Neuronal stem cell (in vitro differentiated cells): ENCODE results near the gene SSBP2.

Experiments used
- DNase-seq: peaks from one replicate; pipeline ENCODE4 v3.0.0-alpha.2; 2013; ENCODE audit warnings: low spot score
- H2AFZ ChIP-seq: one replicate; pipeline ENCODE4 v1.6.1; 2013; ENCODE audit warnings: mild to moderate bottlenecking, low read length, inconsistent platforms
- H2AK5ac ChIP-seq: 2 replicates; pipeline ENCODE4 v1.6.1; 2013; ENCODE audit warnings: low read depth, mild to moderate bottlenecking, inconsistent platforms, low read length, moderate library complexity, mixed read lengths
- H2BK120ac ChIP-seq: 2 replicates; pipeline ENCODE4 v1.6.1; 2013; ENCODE audit warnings: low read depth, mild to moderate bottlenecking, inconsistent platforms, low read length, moderate library complexity, mixed read lengths
- H2BK12ac ChIP-seq: one replicate; pipeline ENCODE4 v1.6.1; 2013; ENCODE audit warnings: low read length, inconsistent platforms
- H2BK15ac ChIP-seq: 2 replicates; pipeline ENCODE4 v1.6.1; 2013; ENCODE audit warnings: mild to moderate bottlenecking, low read length, inconsistent platforms, mixed read lengths
- H2BK5ac ChIP-seq: one replicate; pipeline ENCODE4 v1.6.1; 2013; ENCODE audit warnings: inconsistent platforms, mild to moderate bottlenecking, low read length, moderate library complexity
- H3K14ac ChIP-seq: one replicate; pipeline ENCODE4 v1.6.1; 2013; ENCODE audit warnings: low read length, inconsistent platforms
- H3K18ac ChIP-seq: 2 replicates; pipeline ENCODE4 v1.6.1; 2013; ENCODE audit warnings: low read length, inconsistent platforms
- H3K23ac ChIP-seq: 2 replicates; pipeline ENCODE4 v1.6.1; 2013; ENCODE audit warnings: low read depth, mild to moderate bottlenecking, mixed read lengths, low read length, inconsistent platforms; ENCODE audit not compliant: poor library complexity
- H3K27ac ChIP-seq: replicated peaks from 3 replicates; pipeline ENCODE4 v1.5.1; 2013; ENCODE audit warnings: low read length, inconsistent platforms
- H3K27me3 ChIP-seq, 3 experiments: 2 replicates each; pipeline ENCODE4 v1.6.1; 2013; ENCODE audit warnings: low read length in 3 of 3, mild to moderate bottlenecking in 2 of 3, inconsistent platforms in 1 of 3, low read depth in 1 of 3, mixed read lengths in 1 of 3, moderate library complexity in 1 of 3; ENCODE audit not compliant: control insufficient read depth in 3 of 3, insufficient read depth in 3 of 3
- H3K36me3 ChIP-seq, 2 donors: replicated peaks in 1 of 2; 2 replicates each; pipeline ENCODE4 v1.6.1; 2013; ENCODE audit warnings: low read length in 2 of 2; ENCODE audit not compliant: control insufficient read depth in 2 of 2, insufficient read depth in 2 of 2
- H3K4ac ChIP-seq: 2 replicates; pipeline ENCODE4 v1.6.1; 2013; ENCODE audit warnings: inconsistent platforms, mild to moderate bottlenecking, low read length, moderate library complexity
- H3K4me1 ChIP-seq, 2 donors: 1 replicate in 1 of 2; 2 replicates in 1 of 2; pipeline ENCODE4 v1.6.1; 2013; ENCODE audit warnings: low read length in 2 of 2, low read depth in 1 of 2; ENCODE audit not compliant: control insufficient read depth in 2 of 2, insufficient read depth in 1 of 2
- H3K4me2 ChIP-seq: one replicate; pipeline ENCODE4 v1.6.1; 2013; ENCODE audit warnings: mild to moderate bottlenecking, low read length, inconsistent platforms; ENCODE audit not compliant: insufficient read depth, poor library complexity, severe bottlenecking
- H3K4me3 ChIP-seq, 2 donors: 2 replicates each; pipeline ENCODE4 v1.5.1; 2013; ENCODE audit warnings: low read length in 2 of 2, mild to moderate bottlenecking in 2 of 2, inconsistent platforms in 1 of 2, moderate library complexity in 1 of 2
- H3K79me1 ChIP-seq: one replicate; pipeline ENCODE4 v1.6.1; 2013; ENCODE audit warnings: low read depth, mild to moderate bottlenecking, inconsistent platforms, low read length, moderate library complexity
- H3K9ac ChIP-seq: one replicate; pipeline ENCODE4 v1.6.1; 2013; ENCODE audit warnings: mild to moderate bottlenecking, low read depth, low read length, inconsistent platforms; ENCODE audit not compliant: poor library complexity
- H3K9me3 ChIP-seq, 2 donors: replicated peaks in 1 of 2; 2 replicates each; pipeline versions ENCODE3 to v1.6.1; 2013; ENCODE audit warnings: low read length in 2 of 2, mild to moderate bottlenecking in 2 of 2, inconsistent platforms in 1 of 2, low read depth in 1 of 2, mixed read lengths in 1 of 2, moderate library complexity in 1 of 2; ENCODE audit not compliant: control insufficient read depth in 2 of 2, insufficient read depth in 1 of 2
- H4K8ac ChIP-seq: one replicate; pipeline ENCODE4 v1.6.1; 2013; ENCODE audit warnings: low read depth, mild to moderate bottlenecking, inconsistent platforms, low read length, moderate library complexity
- H4K91ac ChIP-seq: one replicate; pipeline ENCODE4 v1.6.1; 2013; ENCODE audit warnings: low read length, low read depth, mild to moderate bottlenecking, inconsistent platforms; ENCODE audit not compliant: poor library complexity
- WGBS, 2 donors: extraction: QIAGEN DNeasy Blood & Tissue Kit; methylation state at CpG; one replicate each; pipeline ENCODE4 v1.1.7; 2013; ENCODE audit warnings: missing lambda C conversion rate in 2 of 2, mixed read lengths in 1 of 2; ENCODE audit not compliant: insufficient read length in 2 of 2, insufficient replicate concordance in 1 of 2; ENCODE audit errors: extremely low coverage in 2 of 2; 5-methylcytosine and 5-hydroxymethylcytosine counted together

Gene SSBP2

DNA sequence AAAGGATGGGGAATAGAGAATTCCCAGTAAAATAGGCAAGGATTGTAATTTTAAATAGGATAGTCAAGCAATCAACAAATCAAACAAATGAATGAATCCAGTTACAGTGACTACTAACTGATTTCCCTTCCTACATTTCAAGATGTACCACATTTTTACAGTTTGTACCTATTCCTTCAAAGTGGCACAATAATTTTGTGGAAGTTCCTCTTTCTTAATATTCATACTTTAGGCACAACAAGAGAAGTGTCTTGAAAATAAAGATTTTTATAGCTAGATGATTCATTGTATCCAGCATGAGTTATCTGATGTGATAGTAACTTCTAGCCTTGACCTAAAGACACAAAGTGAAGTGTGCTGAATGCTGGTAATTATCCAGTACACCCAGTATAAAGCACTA, 234.8 kb downstream of the SSBP2 start:
- Histone ChIP-seq H2BK120ac (no peak overlapping the region), H3K79me1 (no peaks in the 10 kb centered on the region), H3K4me1 (no peaks in the 10 kb centered on the region), H3K27ac (no peak overlapping the region), H3K4ac (no peak overlapping the region), H3K4me3 (no peak overlapping the region), H4K91ac (no peak overlapping the region), H4K8ac (no peak overlapping the region), H3K18ac (no peak overlapping the region), H2BK5ac (no peak overlapping the region), H3K9ac (no peak overlapping the region), H2BK12ac (no peak overlapping the region), H3K27me3 (no peaks in the 10 kb centered on the region), H3K4me2 (no peak overlapping the region), H3K23ac (no peak overlapping the region), H2AFZ (no peak overlapping the region), H3K14ac (no peak overlapping the region), H3K9me3 (no peaks in the 10 kb centered on the region), H2AK5ac (no peak overlapping the region), H3K36me3 (peaks cover 0 to 21% of the 10 kb centered on the region in 2 donors), H2BK15ac (no peak overlapping the region)
- DNase-seq, result no peak

DNA sequence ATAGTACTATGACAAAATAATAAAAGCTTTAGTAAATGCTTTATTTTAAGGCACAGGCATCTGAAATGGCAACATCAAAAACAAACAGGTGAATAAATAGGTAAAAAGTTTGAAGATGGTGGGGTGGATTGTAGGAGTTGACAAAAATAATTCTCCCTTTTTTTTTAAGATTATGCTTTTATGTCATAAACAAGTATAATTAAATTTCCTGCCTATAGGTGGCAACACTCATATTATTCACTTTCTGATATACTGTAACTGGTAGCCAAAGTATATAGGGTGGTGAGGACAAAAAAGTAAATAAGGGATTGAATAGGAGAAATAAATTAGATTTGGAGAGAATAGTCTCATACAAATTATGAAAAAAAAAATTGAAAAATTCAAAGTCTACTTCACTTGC, 236.9 kb downstream of the SSBP2 start:
- H3K4me3 ChIP-seq, result no peak overlapping the region
- no peak overlapping the region for H2AFZ ChIP-seq
- no peak overlapping the region for H4K91ac ChIP-seq
- no peak overlapping the region for H2BK5ac ChIP-seq
- no peak overlapping the region for H2AK5ac ChIP-seq
- no peaks in the 10 kb centered on the region for H3K9me3 ChIP-seq
- H3K4me2 ChIP-seq, result no peak overlapping the region
- H2BK12ac ChIP-seq, result no peak overlapping the region
- H3K27ac ChIP-seq, result no peak overlapping the region
- no peak for DNase-seq
- no peak overlapping the region for H4K8ac ChIP-seq
- H3K14ac ChIP-seq, result no peak overlapping the region
- H3K18ac ChIP-seq, result no peak overlapping the region
- no peaks in the 10 kb centered on the region for H3K79me1 ChIP-seq
- H3K36me3 ChIP-seq, result peaks cover 0 to 26% of the 10 kb centered on the region in 2 donors
- H3K4me1 ChIP-seq, result no peaks in the 10 kb centered on the region
- no peak overlapping the region for H2BK120ac ChIP-seq
- H3K27me3 ChIP-seq, result no peaks in the 10 kb centered on the region
- no peak overlapping the region for H3K4ac ChIP-seq
- H3K23ac ChIP-seq, result no peak overlapping the region
- no peak overlapping the region for H2BK15ac ChIP-seq
- no peak overlapping the region for H3K9ac ChIP-seq

DNA sequence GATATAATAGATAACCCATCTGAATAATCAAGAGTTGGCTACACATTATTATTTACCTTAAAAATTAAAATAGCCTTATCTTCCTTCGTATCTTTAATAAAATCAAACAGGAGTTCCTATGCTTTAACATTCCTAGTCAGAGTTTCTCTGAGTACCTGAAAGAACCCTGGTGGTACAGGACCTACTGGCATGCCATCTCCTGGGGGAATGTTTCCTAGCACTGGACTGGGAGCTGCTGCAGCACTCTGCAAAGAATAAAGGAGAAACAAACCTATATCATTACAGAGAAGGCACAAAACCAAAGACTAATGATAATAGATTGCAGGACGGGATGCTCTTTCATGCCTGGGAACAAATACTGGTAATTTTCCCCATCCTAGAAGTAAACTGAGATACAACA, 237.4 kb downstream of the SSBP2 start:
- no peak overlapping the region for H3K4me3 ChIP-seq
- no peak overlapping the region for H2BK15ac ChIP-seq
- H3K79me1 ChIP-seq, result no peaks in the 10 kb centered on the region
- H4K91ac ChIP-seq, result no peak overlapping the region
- H3K27me3 ChIP-seq, result no peaks in the 10 kb centered on the region
- no peak overlapping the region for H2BK5ac ChIP-seq
- H2BK120ac ChIP-seq, result no peak overlapping the region
- H3K4me2 ChIP-seq, result no peak overlapping the region
- no peak overlapping the region for H4K8ac ChIP-seq
- H3K14ac ChIP-seq, result no peak overlapping the region
- no peak overlapping the region for H3K18ac ChIP-seq
- no peak for DNase-seq
- no peaks in the 10 kb centered on the region for H3K4me1 ChIP-seq
- no peak overlapping the region for H2BK12ac ChIP-seq
- no peak overlapping the region for H3K4ac ChIP-seq
- no peak overlapping the region for H2AFZ ChIP-seq
- H3K9me3 ChIP-seq, result no peaks in the 10 kb centered on the region
- no peak overlapping the region for H3K23ac ChIP-seq
- WGBS, 2 donors, result 100% methylated on average over 1 of the region's 2 CpGs; no CpG with 5 or more reads in 1 of the 2 donors
- peaks cover 0 to 26% of the 10 kb centered on the region in 2 donors for H3K36me3 ChIP-seq
- no peak overlapping the region for H3K27ac ChIP-seq
- no peak overlapping the region for H3K9ac ChIP-seq
- no peak overlapping the region for H2AK5ac ChIP-seq

DNA sequence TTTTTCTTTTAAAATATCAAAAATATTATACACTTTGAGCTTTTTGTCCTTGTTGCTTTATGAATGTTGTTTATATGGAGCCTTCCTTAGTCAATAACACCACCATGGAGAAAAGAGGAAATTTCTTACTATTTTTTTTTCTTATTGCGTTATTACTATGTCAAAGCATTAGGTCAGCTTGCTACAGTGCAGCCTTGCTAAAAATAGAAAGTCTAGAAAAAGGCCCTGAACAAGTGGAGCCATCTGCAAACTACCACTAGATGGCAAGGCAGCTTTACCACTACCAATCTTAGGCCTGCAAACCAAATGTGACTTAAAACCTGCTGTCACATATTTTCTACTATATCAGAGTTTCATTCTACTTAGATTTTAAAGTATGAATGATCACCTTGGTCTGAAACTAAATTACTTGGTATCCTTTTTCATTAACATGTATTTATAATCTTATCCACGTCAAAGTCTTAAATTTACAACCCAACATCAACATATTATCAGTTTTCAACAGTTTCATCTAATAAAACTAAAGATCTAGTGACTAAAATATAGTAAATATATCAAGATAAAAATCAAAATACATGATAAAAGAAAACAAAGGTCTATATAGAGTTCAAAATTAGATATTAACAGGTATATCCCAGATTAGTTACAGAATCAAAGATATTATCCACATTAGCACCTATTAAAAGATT, 243.9 kb downstream of the SSBP2 start:
- 88% methylated on average over 1 of the region's 2 CpGs; no CpG with 5 or more reads in 1 of the 2 donors for WGBS, 2 donors
- H3K9ac ChIP-seq, result no peak overlapping the region
- H2BK120ac ChIP-seq, result no peak overlapping the region
- H3K4ac ChIP-seq, result no peak overlapping the region
- no peak overlapping the region for H2BK12ac ChIP-seq
- H3K4me2 ChIP-seq, result no peak overlapping the region
- H2AK5ac ChIP-seq, result no peak overlapping the region
- H3K36me3 ChIP-seq, result peaks cover 0 to 26% of the 10 kb centered on the region in 2 donors
- no peak overlapping the region for H3K4me3 ChIP-seq
- no peak overlapping the region for H2BK5ac ChIP-seq
- no peaks in the 10 kb centered on the region for H3K27me3 ChIP-seq
- H3K4me1 ChIP-seq, result peaks cover 0 to 2% of the 10 kb centered on the region in 2 donors
- no peaks in the 10 kb centered on the region for H3K79me1 ChIP-seq
- no peak overlapping the region for H3K14ac ChIP-seq
- H2AFZ ChIP-seq, result no peak overlapping the region
- no peak overlapping the region for H3K27ac ChIP-seq
- no peak overlapping the region for H3K23ac ChIP-seq
- peak; percentile 24 for DNase-seq
- H4K91ac ChIP-seq, result no peak overlapping the region
- no peak overlapping the region for H2BK15ac ChIP-seq
- H3K18ac ChIP-seq, result no peak overlapping the region
- peaks cover under 1 to 4% of the 10 kb centered on the region in 2 donors for H3K9me3 ChIP-seq
- no peak overlapping the region for H4K8ac ChIP-seq
